OCI-LY3 (cell line): ENCODE measurements around the gene DMWD.

Source experiments
- H2AFZ ChIP-seq: fragments of 200-600, 300-600 bp; shearing (Covaris generic); 2 replicates; pipeline ENCODE4 v1.6.0; 2014; ENCODE audit warnings: antibody characterized with exemption, low read depth, low read length
- H3K27ac ChIP-seq: fragments of 200-600, 300-600 bp; sonication (generic); 2 replicates; pipeline ENCODE4 v1.5.1; 2014; ENCODE audit warnings: mild to moderate bottlenecking, low read length, moderate library complexity, mixed read lengths
- H3K27me3 ChIP-seq: fragments of 200-600, 300-600 bp; sonication (generic); 2 replicates; pipeline ENCODE4 v1.6.1; 2014; ENCODE audit warnings: low read depth, low read length, mixed read lengths
- H3K36me3 ChIP-seq: fragments of 200-600, 300-600 bp; sonication (generic); replicated peaks from 2 replicates; pipeline ENCODE3; 2014; ENCODE audit warnings: low read depth, low read length, mixed read lengths
- H3K4me1 ChIP-seq: fragments of 300-600, 200-600 bp; sonication (generic); 2 replicates; pipeline ENCODE4 v1.6.1; 2014; ENCODE audit warnings: low read length, mixed read lengths
- H3K4me2 ChIP-seq: fragments of 200-600, 300-600 bp; sonication (generic); 2 replicates; pipeline ENCODE4 v1.6.1; 2014; ENCODE audit warnings: low read length, mixed read lengths
- H3K4me3 ChIP-seq: fragments of 300-600, 200-600 bp; sonication (generic); 2 replicates; pipeline ENCODE4 v1.5.1; 2014; ENCODE audit warnings: antibody characterized with exemption, mild to moderate bottlenecking, low read length, moderate library complexity
- H3K79me2 ChIP-seq: fragments of 300-600, 200-600 bp; shearing (Covaris generic); 2 replicates; pipeline ENCODE4 v1.6.1; 2014; ENCODE audit warnings: mild to moderate bottlenecking, low read length, mixed read lengths
- H3K9ac ChIP-seq: fragments of 300-600, 200-600 bp; shearing (Covaris generic); 2 replicates; pipeline ENCODE4 v1.6.0; 2014; ENCODE audit warnings: mild to moderate bottlenecking, low read length, moderate library complexity
- H3K9me3 ChIP-seq: fragments of 200-600, 300-600 bp; shearing (Covaris generic); 2 replicates; pipeline ENCODE4 v1.6.1; 2014; ENCODE audit warnings: low read length, mixed read lengths; ENCODE audit not compliant: insufficient read depth
- H4K20me1 ChIP-seq: fragments of 200-600, 300-600 bp; sonication (generic); 2 replicates; pipeline ENCODE4 v1.6.1; 2016; ENCODE audit warnings: low read length, mixed read lengths; ENCODE audit not compliant: insufficient read depth
- EZH2phosphoT487 ChIP-seq: fragments of 200-600 bp; shearing (Covaris generic); IDR thresholded peaks from 2 replicates; pipeline ENCODE4 v1.6.1; 2018; ENCODE audit warnings: antibody characterized with exemption, mixed run types, low read depth
- TF ChIP-seq, protein P1 (sequence below): fragments of 200-600, 300-600 bp; sonication (generic); IDR thresholded peaks from 2 replicates; pipeline ENCODE4 v1.5.1; 2014; ENCODE audit warnings: antibody characterized with exemption, low read length, low read depth

DMWD gene

DNA sequence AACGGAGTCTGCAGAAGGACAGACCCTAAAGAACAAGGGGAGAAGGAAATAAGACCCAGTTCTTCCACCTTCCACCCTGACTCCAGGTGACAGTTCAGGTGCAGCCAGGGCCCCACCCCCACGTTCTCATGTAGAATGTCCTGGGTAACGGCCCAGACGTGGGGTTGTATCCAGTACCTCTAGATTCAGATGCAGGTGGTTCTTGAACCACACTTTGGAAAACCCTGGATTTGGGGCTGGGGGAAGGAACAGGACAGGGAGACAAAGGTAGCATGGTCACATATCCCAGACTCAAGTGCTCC is 12.5 kb downstream of the DMWD start:
- Histone ChIP-seq H3K9ac (peak overlapping the region; percentile 52; the same call in 1 of the 2 replicates), H3K27me3 (no peaks in the 10 kb centered on the region), H3K36me3 (peaks cover 4% of the 10 kb centered on the region), H2AFZ (no peak overlapping the region), H3K4me3 (peak overlapping the region; percentile 77), H3K27ac (peak overlapping the region; percentile 10; the same call in 1 of the 2 replicates), H3K79me2 (no peaks in the 10 kb centered on the region), H3K9me3 (no peaks in the 10 kb centered on the region), H4K20me1 (0 out of 2 replicates have a peak, but pooled peaks cover 6% of the 10 kb centered on the region), H3K4me2 (peak overlapping the region; percentile 77), H3K4me1 (peaks cover 31% of the 10 kb centered on the region)
- TF ChIP-seq, protein P1, sequence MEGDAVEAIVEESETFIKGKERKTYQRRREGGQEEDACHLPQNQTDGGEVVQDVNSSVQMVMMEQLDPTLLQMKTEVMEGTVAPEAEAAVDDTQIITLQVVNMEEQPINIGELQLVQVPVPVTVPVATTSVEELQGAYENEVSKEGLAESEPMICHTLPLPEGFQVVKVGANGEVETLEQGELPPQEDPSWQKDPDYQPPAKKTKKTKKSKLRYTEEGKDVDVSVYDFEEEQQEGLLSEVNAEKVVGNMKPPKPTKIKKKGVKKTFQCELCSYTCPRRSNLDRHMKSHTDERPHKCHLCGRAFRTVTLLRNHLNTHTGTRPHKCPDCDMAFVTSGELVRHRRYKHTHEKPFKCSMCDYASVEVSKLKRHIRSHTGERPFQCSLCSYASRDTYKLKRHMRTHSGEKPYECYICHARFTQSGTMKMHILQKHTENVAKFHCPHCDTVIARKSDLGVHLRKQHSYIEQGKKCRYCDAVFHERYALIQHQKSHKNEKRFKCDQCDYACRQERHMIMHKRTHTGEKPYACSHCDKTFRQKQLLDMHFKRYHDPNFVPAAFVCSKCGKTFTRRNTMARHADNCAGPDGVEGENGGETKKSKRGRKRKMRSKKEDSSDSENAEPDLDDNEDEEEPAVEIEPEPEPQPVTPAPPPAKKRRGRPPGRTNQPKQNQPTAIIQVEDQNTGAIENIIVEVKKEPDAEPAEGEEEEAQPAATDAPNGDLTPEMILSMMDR, result no peak
- no peak for TF ChIP-seq EZH2phosphoT487

DNA sequence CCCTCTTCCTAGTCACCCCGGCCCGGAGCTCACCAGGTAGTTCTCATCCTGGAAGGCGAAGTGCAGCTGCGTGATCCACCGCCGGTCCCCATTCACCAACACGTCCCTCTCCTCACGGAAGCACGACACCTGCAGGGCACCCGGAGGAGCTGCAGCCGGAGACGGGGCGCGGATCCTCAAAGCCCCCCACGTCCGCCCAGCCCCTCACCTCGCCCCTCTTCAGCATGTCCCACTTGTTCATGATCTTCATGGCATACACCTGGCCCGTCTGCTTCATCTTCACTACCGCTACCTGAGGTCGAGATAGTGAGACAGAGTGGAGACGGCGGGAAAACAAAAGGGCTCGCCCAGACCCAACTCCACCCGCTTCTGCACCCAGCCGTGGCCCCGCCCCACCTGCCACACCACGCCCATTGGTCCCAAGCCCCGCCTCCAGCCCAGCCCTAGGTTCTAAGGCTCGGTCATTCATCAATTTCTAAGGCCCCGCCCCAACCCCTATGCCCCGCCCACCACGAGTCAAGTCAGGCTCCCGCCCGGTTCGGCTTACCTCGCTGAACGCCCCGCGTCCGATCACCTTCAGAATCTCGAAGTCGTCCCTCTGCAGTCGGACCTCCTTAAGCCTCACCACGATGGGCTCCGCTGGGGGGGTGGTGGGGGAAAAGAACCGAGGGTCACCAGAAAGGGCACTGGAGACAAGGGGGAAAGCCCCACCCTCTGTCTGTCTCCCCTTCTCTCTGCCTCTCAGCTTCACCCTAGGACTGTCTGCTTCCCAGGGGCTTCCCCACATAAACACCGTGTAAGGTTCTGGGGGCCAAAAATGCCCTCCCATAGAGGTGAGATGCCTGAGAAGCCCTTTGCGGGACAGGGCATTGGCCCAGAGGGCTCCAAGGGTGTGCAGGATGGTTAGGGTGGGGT is 13.2 kb downstream of the DMWD start:
- peak overlapping the region; percentile 78 for H2AFZ ChIP-seq

DNA sequence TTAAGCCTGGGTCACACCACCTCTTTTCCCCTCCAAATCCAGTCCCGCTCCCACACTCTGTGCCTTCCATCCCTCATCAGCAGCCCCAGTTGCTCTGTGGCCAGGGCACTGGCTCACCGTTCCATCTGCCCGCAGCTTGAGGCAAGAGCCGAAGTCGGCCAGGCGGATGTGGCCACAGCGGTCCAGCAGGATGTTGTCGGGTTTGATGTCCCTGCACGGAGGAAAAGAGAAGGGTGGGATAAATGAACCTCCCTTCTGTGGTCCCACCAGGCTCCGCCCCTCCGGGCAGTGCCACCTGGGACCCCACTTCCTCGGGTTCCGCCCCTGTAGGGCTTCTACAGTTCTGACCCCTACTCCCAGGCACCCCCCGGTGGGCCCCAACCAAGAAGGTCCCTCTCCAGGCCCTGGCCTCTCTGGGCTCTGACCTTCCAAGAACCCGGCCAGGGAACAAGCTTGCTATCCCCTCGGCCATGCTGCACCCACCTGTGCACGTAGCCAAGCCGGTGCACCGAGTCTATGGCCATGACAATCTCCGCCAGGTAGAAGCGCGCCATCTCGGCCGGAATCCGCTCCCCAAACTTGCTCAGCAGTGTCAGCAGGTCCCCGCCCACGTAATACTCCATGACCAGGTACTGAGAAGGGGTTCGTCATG is 14.5 kb downstream of the DMWD start:
- peak overlapping the region; percentile 77 for H3K4me3 ChIP-seq
- no peak overlapping the region for H3K9ac ChIP-seq
- H4K20me1 ChIP-seq, result no peaks in the 10 kb centered on the region
- H3K36me3 ChIP-seq, result peaks cover 4% of the 10 kb centered on the region
- no peaks in the 10 kb centered on the region for H3K27me3 ChIP-seq
- H2AFZ ChIP-seq, result no peak overlapping the region
- no peak for TF ChIP-seq EZH2phosphoT487
- TF ChIP-seq, protein P1, result no peak
- H3K4me1 ChIP-seq, result peaks cover 31% of the 10 kb centered on the region
- H3K79me2 ChIP-seq, result no peaks in the 10 kb centered on the region
- H3K4me2 ChIP-seq, result peak overlapping the region; percentile 77
- no peak overlapping the region for H3K27ac ChIP-seq
- H3K9me3 ChIP-seq, result no peaks in the 10 kb centered on the region

More for the DNA sequence above, 13.2 kb downstream of the DMWD start:
- no peaks in the 10 kb centered on the region for H3K27me3 ChIP-seq
- H3K36me3 ChIP-seq, result peaks cover 4% of the 10 kb centered on the region
- H3K27ac ChIP-seq, result peak overlapping the region; percentile 10; the same call in 1 of the 2 replicates
- TF ChIP-seq EZH2phosphoT487, result no peak
- TF ChIP-seq, protein P1, result peak; percentile 97
- peak overlapping the region; percentile 77 for H3K4me3 ChIP-seq
- no peaks in the 10 kb centered on the region for H3K79me2 ChIP-seq
- peaks cover 31% of the 10 kb centered on the region for H3K4me1 ChIP-seq
- 0 out of 2 replicates have a peak, but pooled peaks cover 3% of the 10 kb centered on the region for H4K20me1 ChIP-seq
- H3K4me2 ChIP-seq, result peak overlapping the region; percentile 77
- peak overlapping the region; percentile 54 for H3K9ac ChIP-seq
- no peaks in the 10 kb centered on the region for H3K9me3 ChIP-seq

DNA sequence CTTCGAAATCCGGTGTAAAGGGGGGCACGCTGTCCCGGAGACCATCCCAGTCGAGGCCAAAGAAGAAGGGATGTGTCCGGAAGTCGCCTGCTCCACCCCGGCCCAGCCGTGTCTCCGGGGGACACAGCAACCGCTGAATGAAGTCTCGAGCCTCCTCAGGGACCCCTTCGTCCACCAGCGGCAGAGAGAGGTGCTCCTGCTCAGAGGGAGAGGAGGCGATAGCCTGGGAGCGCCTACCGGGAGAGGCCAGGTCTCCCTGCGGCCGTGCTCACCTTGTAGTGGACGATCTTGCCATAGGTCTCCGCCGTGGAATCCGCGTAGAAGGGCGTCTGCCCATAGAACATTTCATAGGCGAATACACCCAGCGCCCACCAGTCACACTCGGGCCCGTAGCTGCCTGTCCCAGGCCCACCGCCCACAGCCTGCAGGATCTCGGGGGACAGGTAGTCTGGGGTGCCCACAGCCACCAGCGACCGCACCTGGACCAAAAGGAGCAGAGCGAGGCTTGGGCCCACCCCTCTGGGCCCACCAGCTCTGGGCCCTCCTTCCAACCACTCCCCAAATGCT is 15.2 kb downstream of the DMWD start:
- H3K36me3 ChIP-seq, result peaks cover 4% of the 10 kb centered on the region
- no peaks in the 10 kb centered on the region for H3K9me3 ChIP-seq
- TF ChIP-seq EZH2phosphoT487, result no peak
- H3K4me2 ChIP-seq, result no peak overlapping the region
- H4K20me1 ChIP-seq, result no peaks in the 10 kb centered on the region
- H3K27ac ChIP-seq, result no peak overlapping the region
- no peaks in the 10 kb centered on the region for H3K27me3 ChIP-seq
- peaks cover 31% of the 10 kb centered on the region for H3K4me1 ChIP-seq
- no peak overlapping the region for H2AFZ ChIP-seq
- H3K79me2 ChIP-seq, result no peaks in the 10 kb centered on the region
- no peak overlapping the region for H3K4me3 ChIP-seq
- H3K9ac ChIP-seq, result no peak overlapping the region
